Transverse colon (tissue), 1 donor: ENCODE results near the gene ZNF688.
"Not testable (repeated sequence)": the region's sequence is repeated elsewhere in the genome, so short reads cannot be mapped to it uniquely, and the experiment has no call there.

Experiments used
- EP300 ChIP-seq: sonication (generic); formaldehyde crosslinking; IDR thresholded peaks from one replicate; pipeline ENCODE4 v1.6.1; 2017; ENCODE audit warnings: antibody characterized with exemption, low read depth
- POLR2A ChIP-seq: fragments of 450-650 bp; IDR thresholded peaks from one replicate; pipeline ENCODE4 v1.6.1; 2016; ENCODE audit warnings: antibody characterized with exemption, mild to moderate bottlenecking, moderate library complexity

- TF ChIP-seq POLR2A, EP300: not testable (repeated sequence)
These were observed 30.5 kb downstream of the ZNF688 start for GRCh38 chr16:30540916-30541464.
